GF-D8 (cell line): ENCODE measurements around the gene PLCD3.

Experiments used
- DNase-seq: peaks from one replicate; lab custom pipeline; 2025; lab: John Stamatoyannopoulos, UW

PLCD3 gene

DNA sequence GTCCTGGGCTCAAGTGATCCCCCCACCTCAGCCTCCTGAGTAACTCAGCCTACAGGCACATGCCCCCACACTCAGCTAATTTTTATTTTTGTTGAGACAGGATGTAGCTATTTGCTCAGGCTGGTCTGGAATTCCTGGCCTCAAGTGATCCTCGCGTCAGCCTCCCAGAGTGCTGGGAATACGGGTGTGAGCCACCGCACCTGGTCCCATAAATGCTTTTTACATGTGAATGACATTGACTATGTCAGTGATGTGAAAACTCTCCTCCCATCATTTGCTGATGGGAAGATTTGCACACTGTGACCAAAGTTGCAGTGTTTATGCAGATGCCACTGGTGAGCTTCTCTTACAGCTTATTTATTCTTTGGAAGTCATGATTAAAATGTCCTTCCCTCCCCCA is 15.0 kb downstream of the PLCD3 start:
- no peak for DNase-seq

DNA sequence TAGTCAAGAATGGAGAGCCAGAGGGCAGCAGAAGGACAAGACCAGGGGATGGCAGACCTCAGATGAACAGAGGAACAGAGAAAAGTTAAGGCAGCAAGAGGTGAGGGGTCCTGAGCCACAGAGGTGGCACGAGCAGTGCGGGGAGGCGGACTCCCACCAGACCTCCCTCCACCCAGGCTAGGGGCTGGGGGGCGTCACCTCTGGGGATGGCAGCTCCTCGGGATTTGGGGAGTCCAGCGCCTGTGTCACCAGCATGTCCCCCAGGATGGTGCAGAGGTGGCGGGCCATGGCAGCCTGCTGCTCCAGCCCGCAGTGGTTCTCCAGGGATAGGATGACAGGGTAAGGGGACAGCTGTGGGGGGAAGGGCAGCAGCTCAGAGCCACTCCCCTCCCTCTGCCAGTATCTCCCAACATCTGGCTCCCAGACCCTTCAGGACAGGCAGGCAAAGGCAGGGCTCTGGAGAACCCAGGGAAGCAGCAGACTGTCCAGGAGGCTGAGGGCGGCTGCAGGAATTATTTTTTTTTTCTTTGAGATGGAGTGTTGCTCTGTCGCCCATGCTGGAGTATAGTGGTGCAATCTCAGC is 15.8 kb downstream of the PLCD3 start:
- no peak for DNase-seq

DNA sequence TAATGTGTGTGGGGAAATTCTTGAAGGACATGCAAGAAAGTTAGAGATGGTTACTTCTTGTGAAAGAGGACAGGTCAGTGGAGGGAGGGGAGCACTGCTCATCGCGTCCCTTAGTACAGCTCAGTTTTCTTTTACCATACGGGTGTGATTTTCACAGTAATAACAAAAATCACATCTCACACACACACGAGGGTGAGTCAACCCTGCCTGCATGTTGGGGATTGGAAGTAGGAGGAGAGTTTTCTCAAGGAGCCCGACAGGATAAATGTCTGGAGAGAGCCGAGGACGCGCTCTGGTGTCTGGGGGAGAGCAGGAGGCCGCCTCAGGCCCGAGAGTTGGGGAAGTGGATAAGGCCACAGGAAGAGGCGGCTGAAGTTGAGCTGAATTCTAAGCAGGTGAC is 16.4 kb downstream of the PLCD3 start:
- no peak for DNase-seq

DNA sequence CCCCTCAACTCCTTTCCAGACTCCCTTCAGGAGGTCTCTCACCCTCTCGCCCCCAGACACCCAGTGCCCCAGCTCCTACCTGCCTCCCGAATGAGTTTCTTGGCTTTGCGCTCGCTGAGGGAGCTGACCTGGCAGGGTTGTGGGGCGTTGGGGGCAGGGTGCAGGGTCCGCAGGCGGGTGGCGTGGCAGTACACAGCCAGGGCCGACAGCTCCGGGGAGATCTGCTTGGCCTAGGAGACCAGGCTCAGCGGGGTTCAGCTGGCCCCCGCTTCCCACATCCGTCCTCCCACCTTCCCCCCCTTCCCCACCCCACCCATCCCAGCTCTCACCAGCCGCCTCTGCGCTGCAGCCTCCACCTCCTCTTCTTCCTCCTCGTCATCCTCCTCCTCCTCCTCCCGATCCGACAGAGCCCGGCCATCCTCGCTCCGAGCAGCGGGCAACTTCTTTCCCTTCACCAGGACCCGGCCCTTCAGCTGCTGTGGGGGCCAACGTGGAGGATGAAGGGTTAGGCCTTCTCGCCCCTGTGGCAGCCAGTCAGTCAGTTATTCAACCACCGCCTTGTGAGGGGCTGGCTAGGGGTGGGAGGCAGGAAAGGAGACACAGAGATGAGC is 17.2 kb downstream of the PLCD3 start:
- DNase-seq, result no peak

DNA sequence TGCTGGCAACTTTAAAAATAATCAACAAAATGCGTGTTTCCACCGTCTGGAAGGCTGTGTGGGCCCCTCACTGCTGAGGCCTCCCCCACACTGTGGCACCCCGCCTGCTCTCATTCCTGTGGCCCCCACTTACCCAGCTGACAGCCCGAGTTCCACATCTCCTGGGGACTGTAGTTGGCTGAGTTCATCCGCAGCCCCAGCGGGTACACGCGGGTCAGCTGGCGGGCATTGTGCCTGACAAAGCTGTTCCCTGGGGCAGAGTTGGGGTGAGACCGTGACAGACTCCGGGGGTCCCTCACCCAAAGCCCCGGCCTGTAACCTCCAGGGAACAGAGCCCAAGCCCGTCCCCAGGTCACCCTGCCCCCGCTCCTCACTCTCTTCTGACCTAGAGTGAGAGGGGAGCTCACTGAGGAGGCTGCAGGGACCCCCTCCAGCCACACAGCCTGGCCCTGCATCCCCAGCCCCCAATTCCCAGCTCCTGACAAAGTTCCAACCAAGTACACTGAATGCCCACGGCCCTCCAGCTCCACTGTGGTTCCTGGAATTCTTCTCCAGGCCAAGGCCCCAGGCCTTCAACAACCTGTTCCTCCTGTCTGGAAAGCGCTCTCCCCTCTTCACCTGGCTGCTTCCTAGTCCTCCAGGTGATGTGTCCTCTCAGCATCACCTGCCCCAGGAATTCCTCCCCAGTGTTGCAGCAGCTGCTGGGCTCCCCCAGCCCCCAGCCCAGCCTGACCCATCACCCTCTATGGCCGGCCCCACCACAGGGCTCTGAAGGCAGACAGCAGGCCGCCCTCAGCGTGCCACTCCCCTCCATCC is 18.0 kb downstream of the PLCD3 start:
- no peak for DNase-seq

DNA sequence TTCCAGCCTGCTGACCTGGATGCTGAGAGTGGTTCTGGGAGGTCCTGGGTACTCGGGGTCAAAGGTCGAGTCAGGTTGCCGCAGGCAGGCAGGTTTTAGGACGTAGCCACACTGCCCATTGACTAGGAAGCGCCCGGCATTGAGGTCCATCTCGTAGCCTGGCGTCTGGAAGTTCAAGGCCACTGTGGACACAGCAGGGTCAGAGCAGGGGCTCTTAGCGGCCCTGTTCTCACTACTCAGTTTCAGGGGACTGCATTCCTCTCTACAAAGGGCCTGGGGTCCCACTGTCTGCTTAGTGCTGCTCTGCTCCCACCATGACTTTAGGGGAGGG is 18.9 kb downstream of the PLCD3 start:
- no peak for DNase-seq

DNA sequence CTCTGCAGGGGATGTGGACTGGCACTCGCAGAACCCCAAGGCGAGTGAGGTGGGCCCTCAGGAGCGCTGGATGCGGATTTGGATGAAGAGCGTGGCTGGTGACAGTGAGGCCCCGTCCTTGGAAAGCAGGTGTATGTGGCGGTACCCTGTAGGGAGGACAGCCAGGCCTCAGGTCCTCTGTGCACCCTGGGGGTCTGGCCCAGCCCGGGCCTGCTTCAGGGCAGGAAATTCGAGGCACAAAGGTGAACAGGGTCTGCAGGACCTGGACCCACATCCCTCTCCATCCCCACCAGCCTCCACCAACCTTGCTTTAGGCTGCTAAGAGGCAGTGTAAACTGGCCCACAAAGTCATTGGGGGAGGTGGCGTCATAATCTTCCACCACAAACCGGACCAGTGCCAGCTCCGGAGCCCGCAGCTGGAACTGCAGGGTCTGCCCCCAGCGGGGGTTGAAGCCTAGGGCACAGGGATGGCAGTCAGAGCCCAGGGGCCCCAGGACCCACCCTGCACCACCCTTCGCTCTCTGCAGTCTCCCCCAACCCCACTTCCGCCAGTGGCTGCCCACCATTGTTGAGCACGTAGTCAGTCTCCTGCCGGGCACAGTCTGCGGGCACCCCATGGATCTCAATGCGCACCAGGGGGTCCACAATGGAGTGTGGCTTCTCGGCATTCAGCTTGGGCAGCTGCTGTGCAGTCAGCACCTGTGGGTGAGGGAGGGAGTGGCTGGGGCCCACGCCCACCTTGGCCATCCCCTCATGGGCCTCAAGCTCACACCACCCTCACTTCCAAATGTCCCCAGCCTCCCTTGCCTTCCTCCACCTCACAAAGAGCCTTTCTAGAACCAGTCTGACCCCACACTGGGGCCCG is 19.5 kb downstream of the PLCD3 start:
- DNase-seq, result no peak

DNA sequence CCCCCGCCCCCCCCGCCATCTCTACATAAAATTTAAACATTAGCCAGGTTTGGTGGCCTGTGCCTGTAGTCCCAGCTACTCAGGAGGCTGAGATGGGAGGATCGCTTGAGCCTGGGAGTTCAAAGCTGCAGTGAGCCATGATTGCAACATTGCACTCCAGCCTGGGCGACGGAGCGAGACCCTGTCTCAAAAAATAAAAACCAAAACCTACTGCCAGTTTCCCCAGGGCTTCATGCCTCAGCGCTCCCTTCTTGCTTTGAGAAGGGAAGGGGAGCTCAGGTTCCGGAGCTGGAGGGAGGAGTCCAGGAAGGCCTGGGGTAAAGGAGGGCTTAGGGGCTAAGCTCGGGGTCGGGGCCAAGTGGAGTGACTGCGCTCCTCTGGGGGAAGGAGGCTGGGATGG is 20.5 kb downstream of the PLCD3 start:
- DNase-seq, result no peak

DNA sequence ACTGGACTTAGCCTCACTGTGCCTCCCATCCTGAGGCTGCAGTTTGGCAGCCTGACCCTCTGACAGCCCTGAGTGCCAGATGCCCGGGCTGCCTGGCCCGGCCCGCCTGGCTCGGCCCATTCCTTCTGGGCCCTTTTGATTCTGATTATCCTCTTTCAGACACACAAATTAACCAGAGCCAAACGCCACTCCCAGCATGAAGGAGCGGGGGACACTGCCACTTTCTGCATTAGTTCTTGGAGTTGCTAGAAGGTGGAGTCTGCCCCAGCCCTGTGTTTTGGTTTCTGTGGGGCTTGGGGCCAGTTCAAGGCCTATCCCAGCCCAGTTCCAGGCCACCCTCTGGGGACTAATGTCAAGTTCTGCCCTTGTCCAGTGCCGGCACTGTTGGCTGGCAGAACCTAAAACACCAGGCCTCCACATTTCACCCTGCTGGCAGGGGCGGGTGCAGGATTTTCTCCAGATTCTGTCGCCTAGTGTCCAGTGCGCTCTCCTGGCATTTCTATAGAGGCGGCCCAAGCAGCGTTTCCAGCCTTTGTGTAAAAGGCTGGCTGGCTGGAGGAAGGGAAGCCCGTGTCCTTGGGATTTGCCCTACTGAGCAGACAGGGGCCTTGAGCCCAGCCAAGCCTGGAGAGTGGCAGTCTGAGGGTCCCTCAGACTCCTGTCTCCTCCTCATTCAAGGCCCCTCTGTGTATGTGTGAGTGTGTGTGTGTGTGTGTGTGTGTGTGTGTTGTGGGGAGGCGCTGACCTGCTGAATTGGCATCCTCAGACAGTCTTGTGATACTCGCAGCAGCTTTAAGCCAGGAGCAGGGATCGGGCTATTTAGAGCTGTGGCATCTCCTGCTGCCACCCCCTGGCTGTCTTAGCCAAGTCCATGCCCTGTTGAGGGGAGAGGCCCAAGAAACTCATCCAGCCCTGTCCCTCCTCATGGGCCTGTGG is 21.4 kb downstream of the PLCD3 start:
- DNase-seq, result no peak

DNA sequence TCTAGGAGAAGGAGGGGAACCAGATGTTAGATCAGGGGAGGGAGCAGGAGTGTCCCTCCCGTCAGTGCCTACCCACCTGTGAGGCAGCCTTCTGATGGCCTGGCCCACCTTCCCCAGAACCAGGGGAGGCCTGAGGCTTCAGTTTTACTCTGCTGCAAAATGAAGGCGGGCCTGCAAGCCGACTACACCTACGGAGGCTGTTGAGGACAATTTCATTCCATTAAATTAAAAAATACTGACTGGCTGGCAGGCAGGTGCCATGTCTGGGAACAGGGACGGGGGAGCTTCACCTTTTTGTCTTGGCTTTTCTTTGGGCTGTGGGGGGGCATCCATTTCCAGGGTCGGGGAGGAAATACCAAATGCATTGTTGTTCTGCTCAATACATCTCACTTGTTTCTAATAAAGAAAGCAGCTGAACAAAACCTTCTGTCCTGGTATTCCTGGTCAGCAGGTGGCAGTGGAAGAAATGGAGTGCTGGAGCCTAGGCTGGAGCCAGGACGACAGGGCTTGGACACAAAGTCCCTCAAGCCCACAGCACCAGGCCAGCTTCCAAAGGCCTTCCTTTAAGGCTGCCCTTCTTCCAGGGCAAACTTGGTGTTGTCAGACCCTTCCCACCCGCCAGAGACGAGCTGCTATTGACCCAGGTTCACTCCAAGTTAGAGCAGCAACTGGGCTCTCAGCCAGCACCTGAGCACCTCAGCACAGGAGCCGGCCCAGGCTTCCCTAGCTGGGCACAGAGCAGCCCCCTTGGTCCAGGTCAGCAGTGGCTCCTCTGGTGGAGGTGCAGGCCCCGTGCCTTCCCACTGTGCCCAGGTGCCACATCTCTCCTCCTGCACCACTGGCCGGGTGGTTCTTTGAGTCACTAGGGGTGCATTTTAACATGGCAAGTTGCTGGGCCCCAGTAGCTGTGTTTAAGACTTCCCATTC is 23.5 kb downstream of the PLCD3 start:
- DNase-seq, result no peak

DNA sequence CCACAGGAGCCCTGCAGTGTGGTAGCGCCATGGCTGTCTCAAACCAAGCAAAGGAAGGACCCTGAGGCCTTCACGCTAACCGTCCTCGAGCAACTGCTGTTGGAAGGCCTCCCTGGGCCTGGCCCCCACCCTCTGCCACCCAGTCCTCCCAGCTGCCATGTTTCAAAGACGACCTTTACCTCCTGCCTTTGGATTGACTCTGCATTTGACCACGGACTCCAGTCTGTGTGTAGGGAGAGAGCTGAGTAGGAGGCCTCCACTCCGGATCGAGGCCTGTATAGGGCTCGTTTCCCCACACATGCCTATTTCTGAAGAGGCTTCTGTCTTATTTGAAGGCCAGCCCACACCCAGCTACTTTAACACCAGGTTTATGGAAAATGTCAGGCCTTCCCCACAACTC is 24.3 kb downstream of the PLCD3 start:
- DNase-seq, result no peak

DNA sequence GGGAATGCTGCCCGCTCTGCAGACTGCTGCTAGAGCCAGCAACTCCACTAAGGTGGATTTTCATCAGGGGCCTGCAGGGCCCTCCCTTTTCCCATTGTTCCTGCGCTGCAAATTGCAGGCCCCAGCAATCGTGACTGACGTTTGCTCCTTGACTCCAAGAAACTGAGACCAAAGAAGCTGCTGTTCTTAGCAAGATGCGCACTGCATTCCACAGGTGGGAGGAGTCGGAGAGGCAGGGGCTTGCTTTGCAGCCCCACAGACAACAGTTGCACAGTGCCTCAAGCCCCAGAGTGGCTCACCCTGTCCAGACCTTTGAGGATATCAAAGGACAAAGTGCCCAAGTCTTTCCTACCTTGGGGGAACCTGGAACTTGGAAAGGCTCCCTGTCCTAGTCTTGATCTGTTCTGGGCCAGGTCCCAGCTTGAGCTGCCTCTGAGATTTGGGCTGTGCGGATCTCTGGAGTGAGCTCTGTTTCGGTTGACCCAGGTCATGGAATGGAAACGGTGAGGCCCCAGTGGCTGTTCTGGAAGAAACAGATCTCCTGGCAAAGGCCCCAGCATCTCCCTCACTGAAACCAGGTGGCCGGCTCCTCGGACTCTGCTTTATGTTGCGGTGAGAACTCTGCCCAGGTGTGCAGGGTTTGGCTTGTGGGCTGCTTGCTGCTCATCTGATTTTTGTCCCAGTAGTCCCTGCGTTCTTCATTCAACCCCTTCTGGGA is 24.9 kb downstream of the PLCD3 start:
- no peak for DNase-seq

DNA sequence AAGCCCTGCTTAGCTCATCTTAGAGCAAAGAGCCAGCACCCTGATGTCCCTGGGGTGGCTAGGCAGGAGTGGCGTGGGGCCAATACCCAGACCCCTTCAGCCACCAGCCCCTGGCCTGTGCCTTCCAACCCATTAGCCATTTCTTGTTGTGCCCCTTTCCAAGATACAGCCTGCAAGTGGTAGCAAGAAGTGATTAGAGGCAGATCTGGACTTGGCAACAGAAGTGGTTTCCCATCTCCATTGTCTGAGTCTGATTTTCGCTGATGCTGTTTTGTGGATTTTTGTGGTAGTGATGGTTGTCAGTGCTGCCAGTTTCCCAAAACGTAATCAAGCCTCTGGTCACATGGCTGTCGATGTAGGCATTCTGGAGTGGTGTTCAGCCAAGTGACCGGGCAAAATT is 25.7 kb downstream of the PLCD3 start:
- DNase-seq, result no peak

DNA sequence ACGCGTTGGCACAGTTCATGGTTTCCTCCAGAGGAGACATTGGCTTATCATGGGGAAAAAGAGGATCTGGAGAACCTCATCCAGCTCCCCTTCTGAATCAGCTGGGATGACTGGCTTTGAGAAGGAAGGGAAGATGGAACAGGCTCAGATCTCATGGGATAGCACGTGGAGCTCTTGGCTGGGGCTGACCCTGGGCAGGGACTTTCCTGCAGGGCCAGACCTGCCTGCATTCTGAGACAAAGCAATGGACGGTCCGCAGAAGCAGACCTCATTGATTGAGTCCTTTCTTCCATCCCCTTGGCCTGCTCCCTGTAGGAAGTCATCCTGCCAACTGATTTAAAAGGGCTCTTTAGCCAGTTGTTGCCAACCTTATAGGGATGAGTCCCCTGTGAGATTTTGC is 26.2 kb downstream of the PLCD3 start:
- DNase-seq, result no peak

DNA sequence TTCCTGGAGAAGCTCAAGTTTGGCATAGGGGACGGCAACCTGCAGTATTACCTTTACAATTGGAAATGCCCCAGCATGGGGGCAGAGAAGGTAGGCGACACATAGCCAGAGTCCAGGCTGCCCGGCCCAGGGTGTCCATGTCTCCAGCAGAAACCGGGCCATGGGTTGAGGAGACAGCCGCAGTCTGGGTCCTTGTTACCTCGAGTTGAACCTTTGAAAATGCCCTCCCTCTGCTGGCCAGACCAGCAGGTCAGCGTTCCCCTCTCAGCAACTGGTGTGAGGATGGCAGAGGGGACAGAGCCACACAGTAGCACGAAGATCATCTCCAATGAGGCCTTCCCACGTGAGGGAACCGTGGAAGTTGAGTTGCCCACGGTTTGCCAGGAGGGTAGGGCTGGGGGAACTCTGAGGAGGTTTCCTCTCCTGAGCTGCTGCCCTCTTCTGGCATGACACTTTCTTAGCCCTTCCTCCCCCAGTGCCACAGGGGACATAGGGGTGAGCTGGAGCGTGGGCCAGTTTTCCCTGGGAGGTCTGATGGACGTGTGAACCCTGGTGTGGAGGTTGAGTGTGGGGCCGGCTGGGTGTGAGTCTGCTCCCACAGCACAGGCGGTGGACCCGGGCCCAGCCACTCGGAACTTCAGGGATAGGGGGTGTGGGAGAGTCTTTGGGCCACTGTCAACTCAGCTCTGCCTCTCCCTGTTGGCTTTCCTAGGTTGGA is 27.2 kb downstream of the PLCD3 start:
- DNase-seq, result no peak

DNA sequence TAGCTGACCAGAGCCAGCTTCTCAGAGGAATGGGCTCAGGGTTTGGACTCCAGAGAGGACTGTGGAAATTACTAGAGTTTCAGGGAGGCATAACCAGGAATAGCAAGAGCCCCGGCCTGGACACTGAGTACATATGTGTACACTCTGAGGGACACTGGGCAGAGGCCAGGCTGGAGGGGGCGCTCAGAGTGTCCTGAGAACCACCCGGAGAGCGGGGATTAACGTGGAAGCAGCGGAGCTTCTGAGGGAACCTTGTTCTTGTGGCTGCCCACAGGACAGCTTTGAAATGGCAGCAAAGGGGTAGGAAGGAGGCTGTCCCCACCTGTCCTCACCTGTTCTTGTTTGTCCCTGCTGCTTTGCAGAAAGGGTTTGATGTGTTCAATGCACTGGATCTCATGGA is 27.8 kb downstream of the PLCD3 start:
- DNase-seq, result no peak

DNA sequence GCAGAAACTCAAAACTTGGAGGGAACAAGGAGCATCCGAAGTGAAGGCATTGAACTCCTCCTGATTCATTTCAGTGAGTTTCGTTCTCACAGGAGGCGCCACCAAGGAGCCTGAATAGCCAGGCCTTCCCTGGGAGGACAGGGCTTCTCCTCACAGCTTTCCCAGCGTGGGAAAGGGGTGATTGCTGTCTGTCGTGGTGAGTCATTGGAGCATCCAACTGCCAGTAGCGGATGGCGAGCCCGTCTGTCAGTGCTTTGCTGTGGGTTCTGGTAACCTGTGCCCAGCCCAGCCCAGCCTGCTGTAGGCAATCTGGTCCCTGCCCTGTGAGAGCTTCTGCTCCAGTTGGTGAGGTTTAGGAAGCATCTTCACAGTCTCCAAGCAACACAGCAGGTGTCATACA is 28.3 kb downstream of the PLCD3 start:
- DNase-seq, result no peak

DNA sequence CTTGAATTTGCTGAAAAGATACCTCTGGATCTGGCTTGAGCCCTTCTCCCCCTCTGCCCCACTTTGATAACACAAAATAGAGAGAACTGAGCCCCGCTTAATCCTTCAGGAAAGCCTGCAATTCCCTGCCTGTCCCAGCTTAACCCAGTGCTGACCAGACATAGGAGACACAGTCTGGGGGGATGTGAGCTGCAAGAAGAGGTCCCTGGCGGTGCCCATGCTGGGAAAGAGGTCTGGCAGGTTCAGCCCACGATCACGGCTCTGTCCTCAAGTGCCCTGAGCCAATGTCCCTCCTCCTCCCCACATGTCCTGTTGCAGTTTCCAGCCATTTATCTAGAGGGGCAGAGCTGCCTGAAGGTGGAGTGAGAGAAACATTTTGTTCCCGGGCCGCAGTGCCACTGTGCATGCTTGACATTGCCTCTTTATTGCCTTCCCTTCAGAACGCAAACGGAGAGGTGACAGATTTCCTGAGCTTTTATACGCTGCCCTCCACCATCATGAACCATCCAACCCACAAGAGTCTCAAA is 29.0 kb downstream of the PLCD3 start:
- no peak for DNase-seq

DNA sequence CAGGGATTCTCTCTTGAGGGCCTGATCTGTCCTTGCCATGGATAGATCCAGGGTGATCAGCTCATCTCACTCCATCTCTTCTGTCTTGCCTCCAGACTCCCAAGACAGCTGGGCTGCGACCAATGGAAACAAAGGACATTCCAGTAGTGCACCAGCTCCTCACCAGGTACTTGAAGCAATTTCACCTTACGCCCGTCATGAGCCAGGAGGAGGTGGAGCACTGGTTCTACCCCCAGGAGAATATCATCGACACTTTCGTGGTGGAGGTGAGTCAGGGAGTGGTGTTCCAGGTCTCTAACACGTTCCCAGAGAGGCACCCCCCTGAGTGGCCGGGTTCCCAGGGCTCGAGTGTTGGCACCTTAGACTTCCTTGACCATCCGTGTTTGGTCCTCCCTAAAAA is 29.5 kb downstream of the PLCD3 start:
- no peak for DNase-seq
